Measurements from ENCODE around the gene PAM. TPM values are rescaled to one million over a fixed set of nuclear protein-coding genes. Genes with fewer than 3 reads are reported as not detected.
"Not testable (repeated sequence)": the region's sequence is repeated elsewhere in the genome, so short reads cannot be mapped to it uniquely, and the experiment has no call there.

PAM gene
- total RNA-seq, 2 experiments from 2014 or later, result 31.2 to 37.6 TPM

- Mint-ChIP-seq H3K4me1 (ENCODE audit: low read depth) (no peaks in the 10 kb centered on the region), H3K9me3 (no peaks in the 10 kb centered on the region), H3K36me3 (ENCODE audit: low read depth) (peaks cover 2% of the 10 kb centered on the region), H3K27me3 (ENCODE audit: low read depth) (no peaks in the 10 kb centered on the region), H3K27ac (no peak overlapping the region), H3K4me3 (no peak overlapping the region)
- CTCF ChIA-PET, result no interaction called here
- intact Hi-C loops (cut with micrococcal nuclease), result no loop called here
- no peak for DNase-seq
These were observed 140.9 kb downstream of the PAM start for GRCh38 chr5:102895976-102896375.

DNA sequence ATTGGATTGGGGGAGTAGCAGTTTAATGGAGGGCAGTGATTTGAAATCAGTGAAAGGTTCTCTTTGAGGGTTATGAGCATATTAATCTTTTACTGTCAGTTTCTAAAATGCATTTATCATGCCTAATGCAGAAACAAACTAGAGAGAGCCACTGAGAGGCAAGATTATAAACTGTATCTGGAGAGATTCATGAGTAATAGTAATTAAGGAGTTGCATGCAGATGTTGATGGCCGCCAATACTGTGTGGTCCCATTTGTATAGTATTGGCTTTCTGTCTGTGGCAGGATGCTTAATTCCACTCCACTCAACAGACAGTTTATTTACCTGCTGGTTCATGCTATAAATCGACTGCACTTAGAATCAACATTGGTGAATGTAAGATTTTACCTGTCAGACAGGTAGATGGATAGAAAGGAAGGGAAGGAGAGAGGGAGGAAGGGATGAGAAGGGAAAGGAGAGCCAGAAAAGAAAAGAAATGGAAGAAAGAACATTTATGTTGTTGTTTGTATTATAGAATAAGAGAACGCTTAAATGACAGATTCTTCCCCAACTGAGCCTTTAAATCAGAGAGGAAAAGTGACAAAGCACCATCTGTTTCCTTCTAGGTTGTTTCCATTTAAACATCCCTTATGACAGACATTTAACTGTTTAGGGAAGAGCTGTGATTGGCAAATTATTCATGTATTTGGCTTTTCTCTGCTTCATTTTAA, 146.5 kb downstream of the PAM start:
- Mint-ChIP-seq H3K4me1 (ENCODE audit: low read depth) (no peaks in the 10 kb centered on the region), H3K9me3 (peaks cover 3% of the 10 kb centered on the region), H3K36me3 (ENCODE audit: low read depth) (peaks cover 11% of the 10 kb centered on the region), H3K27ac (no peak overlapping the region), H3K27me3 (ENCODE audit: low read depth) (no peaks in the 10 kb centered on the region), H3K4me3 (no peak overlapping the region)
- CTCF ChIA-PET, result no interaction called here
- intact Hi-C loops (cut with micrococcal nuclease), result no loop called here
- DNase-seq, result no peak

- H3K27ac Mint-ChIP-seq, result no peak overlapping the region
- no peaks in the 10 kb centered on the region for H3K4me1 Mint-ChIP-seq (ENCODE audit: low read depth)
- no peak for DNase-seq
- peaks cover 13% of the 10 kb centered on the region for H3K36me3 Mint-ChIP-seq (ENCODE audit: low read depth)
- intact Hi-C loops (cut with micrococcal nuclease), result no loop called here
- CTCF ChIA-PET, result interaction anchor here (0.7 kb wide), 1 partner anchor 137 kb away, joined by 4 read pairs; no protein-coding TSS in a partner anchor
- no peaks in the 10 kb centered on the region for H3K27me3 Mint-ChIP-seq (ENCODE audit: low read depth)
- H3K9me3 Mint-ChIP-seq, result peaks cover 4% of the 10 kb centered on the region
- no peak overlapping the region for H3K4me3 Mint-ChIP-seq
These were observed 147.0 kb downstream of the PAM start for GRCh38 chr5:102902135-102902448.

- intact Hi-C loops (cut with micrococcal nuclease), result no loop called here
- Mint-ChIP-seq H3K9me3 (peaks cover 4% of the 10 kb centered on the region), H3K4me3 (no peak overlapping the region), H3K27ac (no peak overlapping the region), H3K27me3 (ENCODE audit: low read depth) (no peaks in the 10 kb centered on the region), H3K36me3 (ENCODE audit: low read depth) (peaks cover 13% of the 10 kb centered on the region), H3K4me1 (ENCODE audit: low read depth) (no peaks in the 10 kb centered on the region)
- no peak for DNase-seq
- CTCF ChIA-PET, result interaction anchor here (0.7 kb wide), 1 partner anchor 138 kb away, joined by 4 read pairs; no protein-coding TSS in a partner anchor
These were observed 147.5 kb downstream of the PAM start for GRCh38 chr5:102902647-102903046.

GRCh38 chr5:102903074-102903871, 148.2 kb downstream of the PAM start:
- Mint-ChIP-seq H3K27me3 (ENCODE audit: low read depth) (no peaks in the 10 kb centered on the region), H3K4me1 (ENCODE audit: low read depth) (no peaks in the 10 kb centered on the region), H3K4me3 (no peak overlapping the region), H3K27ac (no peak overlapping the region), H3K36me3 (ENCODE audit: low read depth) (peaks cover 13% of the 10 kb centered on the region), H3K9me3 (peaks cover 4% of the 10 kb centered on the region)
- intact Hi-C loops (cut with micrococcal nuclease), result no loop called here
- CTCF ChIA-PET, result no interaction called here
- no peak for DNase-seq

- Mint-ChIP-seq H3K9me3 (peaks cover 4% of the 10 kb centered on the region), H3K27me3 (ENCODE audit: low read depth) (no peaks in the 10 kb centered on the region), H3K4me3 (no peak overlapping the region), H3K36me3 (ENCODE audit: low read depth) (peaks cover 13% of the 10 kb centered on the region), H3K4me1 (ENCODE audit: low read depth) (no peaks in the 10 kb centered on the region), H3K27ac (no peak overlapping the region)
- DNase-seq, result no peak
- CTCF ChIA-PET, result interaction anchor here (1.0 kb wide), 1 partner anchor 26 kb away, joined by 8 read pairs; no protein-coding TSS in a partner anchor
- intact Hi-C loops (cut with micrococcal nuclease), result no loop called here
These were observed 150.0 kb downstream of the PAM start for GRCh38 chr5:102905056-102905455.

DNA sequence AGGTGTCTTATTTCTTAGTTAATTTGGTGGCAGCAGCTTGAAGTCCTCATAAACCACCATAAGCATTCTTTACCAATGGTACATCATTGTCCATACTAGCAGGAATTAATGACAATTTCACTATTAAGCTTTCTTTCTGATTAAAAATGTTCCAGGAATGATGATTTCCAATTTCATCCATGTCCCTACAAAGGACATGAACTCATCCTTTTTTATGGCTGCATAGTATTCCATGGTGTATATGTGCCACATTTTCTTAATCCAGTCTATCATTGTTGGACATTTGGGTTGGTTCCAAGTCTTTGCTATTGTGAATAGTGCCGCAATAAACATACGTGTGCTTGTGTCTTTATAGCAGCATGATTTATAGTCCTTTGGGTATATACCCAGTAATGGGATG, 152.0 kb downstream of the PAM start:
- peaks cover 13% of the 10 kb centered on the region for H3K36me3 Mint-ChIP-seq (ENCODE audit: low read depth)
- H3K4me1 Mint-ChIP-seq (ENCODE audit: low read depth); H3K4me3 Mint-ChIP-seq; H3K9me3 Mint-ChIP-seq; H3K27ac Mint-ChIP-seq; DNase-seq; H3K27me3 Mint-ChIP-seq (ENCODE audit: low read depth); intact Hi-C loops (cut with micrococcal nuclease): not testable (repeated sequence)
- CTCF ChIA-PET, result interaction anchor here (0.9 kb wide), 1 partner anchor 225 kb away, joined by 3 read pairs; no protein-coding TSS in a partner anchor

DNA sequence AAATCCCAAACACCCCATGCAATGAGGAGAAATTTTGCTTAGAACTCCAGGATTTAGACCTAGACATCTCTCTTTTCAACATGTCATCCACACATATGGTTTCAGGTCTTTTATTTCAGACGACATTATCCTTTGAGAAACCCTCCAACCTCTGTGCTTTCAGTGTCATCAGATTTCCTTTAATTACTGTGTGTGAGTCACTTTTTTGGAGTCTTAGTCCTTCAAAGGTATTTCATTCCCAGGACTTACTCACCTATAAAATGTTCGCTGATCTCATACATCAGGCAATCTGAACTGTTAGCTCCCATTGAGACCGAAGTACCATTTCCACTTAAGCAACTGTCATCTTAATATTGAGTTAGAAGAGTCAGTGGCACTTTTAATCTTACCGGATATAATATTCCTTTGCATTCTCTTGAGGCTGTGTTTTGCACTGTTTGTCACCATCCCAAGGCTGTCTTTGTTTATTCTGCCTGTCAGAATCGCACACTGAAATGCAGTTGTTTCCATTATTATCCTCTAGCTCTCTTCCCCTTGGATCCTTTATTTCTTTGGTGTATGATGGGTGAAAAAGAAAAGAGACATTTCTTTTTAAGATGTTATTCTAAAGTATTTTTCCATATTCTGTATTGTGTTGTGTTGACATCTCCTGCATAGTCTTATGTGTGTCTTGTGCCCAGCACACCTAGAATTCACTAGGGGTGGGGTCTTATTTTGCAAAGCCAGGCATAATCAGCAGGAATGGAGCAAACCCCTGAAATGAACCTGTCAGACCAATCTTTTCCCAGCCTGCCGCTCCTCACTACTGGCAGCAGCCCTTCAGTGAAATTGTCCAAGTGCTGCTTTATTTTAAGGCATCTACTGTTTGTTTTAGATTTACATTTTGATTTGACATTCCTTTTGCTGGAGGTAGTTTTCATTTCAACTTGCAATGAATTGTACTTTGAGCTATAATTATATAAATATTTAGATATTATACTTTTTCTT, 155.4 kb downstream of the PAM start:
- H3K27me3 Mint-ChIP-seq (ENCODE audit: low read depth), result no peaks in the 10 kb centered on the region
- peaks cover 4% of the 10 kb centered on the region for H3K9me3 Mint-ChIP-seq
- intact Hi-C loops (cut with micrococcal nuclease), result no loop called here
- H3K4me3 Mint-ChIP-seq, result no peak overlapping the region
- H3K4me1 Mint-ChIP-seq (ENCODE audit: low read depth), result no peaks in the 10 kb centered on the region
- no peak overlapping the region for H3K27ac Mint-ChIP-seq
- DNase-seq, result no peak
- H3K36me3 Mint-ChIP-seq (ENCODE audit: low read depth), result peaks cover 10% of the 10 kb centered on the region
- CTCF ChIA-PET, result no interaction called here

DNA sequence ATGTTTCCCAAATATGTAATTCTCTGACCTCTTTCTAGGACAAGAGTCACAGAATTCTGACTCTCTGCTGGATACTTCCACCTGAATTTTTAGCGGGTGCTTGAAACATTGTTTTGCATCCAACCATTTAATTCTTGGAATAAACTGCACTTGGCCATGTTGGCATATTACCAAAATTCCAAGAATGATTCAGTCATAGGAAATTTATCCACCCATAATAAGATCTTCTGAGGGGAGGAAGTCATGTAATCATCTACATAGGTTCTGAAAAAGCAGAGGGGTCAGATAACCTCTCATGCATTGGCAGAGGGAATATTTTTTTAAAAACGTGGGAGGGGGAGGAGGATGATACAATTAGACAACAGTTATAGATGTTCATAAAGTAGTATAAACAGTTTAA, 156.9 kb downstream of the PAM start:
- H3K9me3 Mint-ChIP-seq, result no peaks in the 10 kb centered on the region
- intact Hi-C loops (cut with micrococcal nuclease), result no loop called here

GRCh38 chr5:102916109-102916508, 161.0 kb downstream of the PAM start:
- Mint-ChIP-seq H3K36me3 (ENCODE audit: low read depth) (peaks cover 5% of the 10 kb centered on the region), H3K9me3 (no peaks in the 10 kb centered on the region), H3K27me3 (ENCODE audit: low read depth) (no peaks in the 10 kb centered on the region), H3K4me1 (ENCODE audit: low read depth) (no peaks in the 10 kb centered on the region), H3K27ac (no peak overlapping the region), H3K4me3 (no peak overlapping the region)
- CTCF ChIA-PET, result no interaction called here
- DNase-seq, result no peak
- intact Hi-C loops (cut with micrococcal nuclease), result no loop called here

More for the DNA sequence above, 156.9 kb downstream of the PAM start:
- no peaks in the 10 kb centered on the region for H3K4me1 Mint-ChIP-seq (ENCODE audit: low read depth)
- H3K4me3 Mint-ChIP-seq, result no peak overlapping the region
- H3K36me3 Mint-ChIP-seq (ENCODE audit: low read depth), result peaks cover 2% of the 10 kb centered on the region
- no peak overlapping the region for H3K27ac Mint-ChIP-seq
- H3K27me3 Mint-ChIP-seq (ENCODE audit: low read depth), result no peaks in the 10 kb centered on the region
- CTCF ChIA-PET, result no interaction called here
- DNase-seq, result no peak

DNA sequence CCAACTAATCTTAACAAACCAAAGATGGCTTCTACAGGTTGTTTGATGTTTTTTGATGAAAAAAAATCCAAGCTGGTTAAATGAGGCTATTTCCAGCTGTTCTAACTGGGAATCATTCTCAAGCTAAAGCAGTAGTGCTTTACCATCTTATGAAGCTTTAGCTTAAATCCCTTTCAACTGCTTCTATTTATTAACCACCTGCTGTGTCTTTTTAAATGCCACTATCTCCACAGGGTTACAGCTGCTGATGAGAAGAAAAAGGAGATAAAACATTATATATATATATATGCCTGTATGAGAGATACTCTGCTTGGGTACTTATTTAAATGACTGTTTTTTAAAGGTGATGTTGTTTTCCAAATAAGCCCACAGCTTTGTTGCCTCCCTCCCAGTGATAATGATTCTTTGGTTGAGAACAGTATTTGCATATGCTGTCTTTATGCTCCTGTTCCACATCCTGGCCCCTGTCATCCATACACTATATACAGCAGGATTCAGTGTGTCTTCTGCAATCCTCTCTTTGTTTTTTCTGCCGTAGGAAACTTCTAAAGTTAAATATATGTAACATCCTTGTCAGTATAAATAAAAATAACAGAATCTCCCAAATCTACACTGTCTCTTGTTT, 164.0 kb downstream of the PAM start:
- CTCF ChIA-PET, result no interaction called here
- peaks cover 4% of the 10 kb centered on the region for H3K36me3 Mint-ChIP-seq (ENCODE audit: low read depth)
- no peaks in the 10 kb centered on the region for H3K4me1 Mint-ChIP-seq (ENCODE audit: low read depth)

DNA sequence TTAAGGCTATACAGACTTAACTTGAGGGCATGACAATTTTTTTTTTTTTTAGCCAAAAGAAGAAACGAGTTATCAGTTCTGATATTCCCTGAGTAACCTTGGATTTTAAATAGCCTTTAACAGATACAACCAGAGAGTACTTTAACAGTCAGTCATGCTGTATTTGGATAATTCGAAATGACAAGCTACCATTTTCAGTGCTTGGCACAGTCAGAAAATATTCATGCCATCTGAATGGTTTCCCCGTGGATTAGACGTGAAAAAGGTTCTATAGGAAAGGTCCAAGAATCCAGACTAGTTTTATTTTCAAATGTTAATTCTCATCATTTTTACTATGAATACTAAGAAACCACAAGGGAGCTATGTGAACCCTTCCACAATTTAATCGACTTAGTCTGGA, 165.7 kb downstream of the PAM start:
- no peaks in the 10 kb centered on the region for H3K27me3 Mint-ChIP-seq (ENCODE audit: low read depth)
- H3K9me3 Mint-ChIP-seq, result no peaks in the 10 kb centered on the region
- H3K36me3 Mint-ChIP-seq (ENCODE audit: low read depth), result peaks cover 4% of the 10 kb centered on the region
- H3K4me3 Mint-ChIP-seq, result no peak overlapping the region
- no peak for DNase-seq
- H3K27ac Mint-ChIP-seq, result no peak overlapping the region
- CTCF ChIA-PET, result interaction anchor here (1.2 kb wide), 1 partner anchor 214 kb away, joined by 3 read pairs; no protein-coding TSS in a partner anchor
- no peaks in the 10 kb centered on the region for H3K4me1 Mint-ChIP-seq (ENCODE audit: low read depth)
- intact Hi-C loops (cut with micrococcal nuclease), result no loop called here

More for the DNA sequence above, 164.0 kb downstream of the PAM start:
- Mint-ChIP-seq H3K27ac (no peak overlapping the region), H3K4me3 (no peak overlapping the region), H3K27me3 (ENCODE audit: low read depth) (no peaks in the 10 kb centered on the region), H3K9me3 (no peaks in the 10 kb centered on the region)
- intact Hi-C loops (cut with micrococcal nuclease), result no loop called here
- no peak for DNase-seq
